HG03442 (cell line): ENCODE measurements around the gene GTF2A1L.
"Not testable (repeated sequence)": the region's sequence is repeated elsewhere in the genome, so short reads cannot be mapped to it uniquely, and the experiment has no call there.

Experiments
- ATAC-seq: cut with Tn5 transposase; IDR thresholded peaks from one replicate; pipeline ENCODE4 v1.9.1; 2021; ENCODE audit warnings: mild to moderate bottlenecking, moderate library complexity; ENCODE audit not compliant: unreplicated experiment

GTF2A1L gene, protein sequence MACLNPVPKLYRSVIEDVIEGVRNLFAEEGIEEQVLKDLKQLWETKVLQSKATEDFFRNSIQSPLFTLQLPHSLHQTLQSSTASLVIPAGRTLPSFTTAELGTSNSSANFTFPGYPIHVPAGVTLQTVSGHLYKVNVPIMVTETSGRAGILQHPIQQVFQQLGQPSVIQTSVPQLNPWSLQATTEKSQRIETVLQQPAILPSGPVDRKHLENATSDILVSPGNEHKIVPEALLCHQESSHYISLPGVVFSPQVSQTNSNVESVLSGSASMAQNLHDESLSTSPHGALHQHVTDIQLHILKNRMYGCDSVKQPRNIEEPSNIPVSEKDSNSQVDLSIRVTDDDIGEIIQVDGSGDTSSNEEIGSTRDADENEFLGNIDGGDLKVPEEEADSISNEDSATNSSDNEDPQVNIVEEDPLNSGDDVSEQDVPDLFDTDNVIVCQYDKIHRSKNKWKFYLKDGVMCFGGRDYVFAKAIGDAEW

DNA sequence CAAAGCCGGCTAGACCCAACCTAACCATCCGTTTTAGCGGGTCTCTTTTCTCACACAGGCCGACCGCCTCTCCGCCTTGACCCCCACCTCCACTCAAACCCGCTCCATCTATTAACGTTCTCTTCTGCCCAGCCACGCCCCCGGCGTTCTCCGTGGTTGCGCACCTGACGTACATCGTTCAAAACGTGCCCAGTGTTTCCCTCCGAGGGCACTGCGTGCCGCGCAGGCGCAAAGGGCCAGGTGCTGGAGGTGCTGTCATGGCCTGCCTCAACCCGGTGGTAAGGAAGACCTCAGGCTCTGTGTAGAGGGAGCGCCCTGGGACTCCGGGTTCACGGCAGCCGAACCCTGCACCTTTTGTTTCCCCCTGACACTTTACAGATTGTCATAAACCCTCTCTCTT lies at the start of gene GTF2A1L:
TSS of gene GTF2A1L (plus strand) at position 239 of the 400 bp plus-strand sequence. CDS start at position 258, 19 bp downstream.
- no peak for ATAC-seq

DNA sequence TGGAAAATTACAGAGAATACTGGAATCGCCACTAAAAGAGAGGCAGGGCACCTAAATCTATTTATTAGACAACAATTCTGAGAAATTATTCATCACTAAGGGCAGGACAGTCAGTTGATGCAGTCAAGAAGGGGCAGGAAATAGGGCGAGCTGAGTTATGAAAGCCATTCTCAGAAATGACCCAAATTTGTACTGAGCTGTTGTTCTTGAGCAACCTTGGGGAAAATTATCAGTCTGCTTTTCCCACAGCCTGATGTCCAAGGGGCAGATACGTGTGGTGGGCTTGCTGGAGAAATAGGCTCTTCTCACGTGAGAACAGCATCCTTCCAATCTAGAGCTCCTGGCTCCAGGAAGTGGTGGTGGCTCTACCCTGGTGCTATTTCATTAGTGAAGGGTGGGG lies 49.1 kb upstream of the GTF2A1L start:
- no peak for ATAC-seq

DNA sequence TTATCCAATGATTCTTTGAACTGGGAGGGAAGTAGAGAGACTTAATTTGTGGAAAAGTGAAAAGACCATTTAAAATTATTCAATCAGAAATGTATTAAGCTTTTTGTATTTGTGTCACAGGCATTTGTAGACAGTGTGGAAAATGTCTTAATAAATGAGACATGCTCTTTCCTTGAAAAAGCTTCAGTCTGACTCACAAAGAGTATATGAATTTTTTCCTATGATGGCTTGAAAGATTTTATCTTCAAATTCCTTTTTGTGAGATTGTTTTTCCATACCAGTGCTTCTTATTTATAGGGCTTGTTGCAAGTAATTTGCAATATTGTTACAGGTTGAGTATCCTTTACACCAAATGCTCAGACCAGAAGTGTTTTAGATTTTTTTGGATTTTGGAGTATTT lies 48.2 kb upstream of the GTF2A1L start:
- no peak for ATAC-seq

DNA sequence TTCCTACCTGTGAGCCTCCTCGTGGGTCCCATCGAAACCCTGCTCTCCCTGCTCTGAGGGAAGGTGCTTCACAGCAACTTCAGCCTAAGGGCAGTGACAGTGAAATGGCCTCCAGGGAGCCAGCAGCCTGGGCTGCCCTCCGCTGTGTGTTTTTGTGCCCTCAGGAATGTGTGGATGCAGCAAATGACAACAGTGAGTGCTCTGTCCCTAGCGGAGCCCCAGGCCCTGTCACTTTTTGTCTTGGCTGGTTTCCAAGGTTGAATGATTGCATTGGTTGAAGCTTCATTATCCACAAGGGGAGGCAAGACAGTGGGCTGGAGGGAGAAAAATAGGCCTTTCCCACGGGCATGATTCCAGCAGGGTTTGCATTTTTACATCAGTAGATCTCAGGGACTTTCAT lies 44.8 kb upstream of the GTF2A1L start:
- ATAC-seq, result no peak

DNA sequence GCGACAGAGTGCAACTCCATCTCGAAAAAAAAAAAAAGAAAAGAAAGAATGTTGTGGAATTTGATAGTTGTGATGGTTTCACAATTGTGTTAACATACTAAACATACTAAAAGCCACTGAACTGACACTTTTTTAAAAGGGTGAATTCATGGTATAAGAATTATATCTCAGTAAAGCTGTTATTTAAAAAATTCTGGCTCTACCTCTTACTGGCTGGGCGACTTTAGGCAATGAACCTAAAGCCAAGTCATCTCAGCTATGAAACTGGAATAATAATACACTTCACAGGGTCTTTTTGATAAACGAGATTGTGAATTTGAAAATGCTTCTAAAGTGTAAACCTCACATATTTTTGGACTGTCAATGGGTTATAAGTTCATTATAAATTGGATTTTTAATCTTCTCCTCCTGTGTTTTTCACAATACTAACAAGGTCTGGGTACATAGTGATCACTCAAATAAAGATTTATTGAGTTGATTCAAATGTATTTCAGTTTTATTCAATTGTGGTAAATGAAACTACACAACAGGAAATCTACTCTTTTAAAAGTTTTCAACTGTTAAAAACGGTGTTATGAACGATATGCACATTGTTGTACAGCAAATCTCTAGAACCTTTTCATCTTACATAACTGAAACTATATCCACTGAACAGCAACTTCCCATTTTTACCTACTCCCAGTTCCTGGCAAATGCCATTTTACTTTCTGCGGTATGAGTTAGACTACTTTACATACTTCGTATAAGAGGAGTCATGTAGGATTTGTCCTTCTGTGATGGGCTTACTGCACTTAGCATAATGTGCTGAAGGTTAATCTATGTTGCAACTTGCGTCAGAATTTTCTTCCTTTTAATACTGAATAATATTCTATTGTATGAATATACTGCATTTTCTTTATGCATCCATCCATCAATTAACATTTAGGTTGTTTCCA lies 43.0 kb upstream of the GTF2A1L start:
- no peak for ATAC-seq

DNA sequence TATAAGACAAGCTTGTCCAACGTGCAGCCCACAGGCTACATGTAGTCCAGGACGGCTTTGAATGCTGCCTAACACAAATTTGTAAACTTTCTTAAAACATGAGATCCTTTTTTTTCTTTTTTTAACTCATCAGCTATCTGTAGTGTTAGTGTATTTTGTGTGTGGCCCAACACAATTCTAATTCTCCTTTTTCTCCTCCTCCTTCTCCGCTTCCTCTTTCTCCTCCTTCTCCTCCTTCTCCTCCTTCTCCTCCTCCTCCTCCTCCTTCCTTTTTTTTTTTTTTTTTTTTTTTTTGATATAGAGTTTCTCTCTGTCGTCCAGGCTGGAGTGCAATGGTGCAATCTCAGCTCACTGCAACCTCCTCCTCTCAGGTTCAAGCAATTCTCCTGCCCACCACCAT lies 39.3 kb upstream of the GTF2A1L start:
- ATAC-seq, result no peak

DNA sequence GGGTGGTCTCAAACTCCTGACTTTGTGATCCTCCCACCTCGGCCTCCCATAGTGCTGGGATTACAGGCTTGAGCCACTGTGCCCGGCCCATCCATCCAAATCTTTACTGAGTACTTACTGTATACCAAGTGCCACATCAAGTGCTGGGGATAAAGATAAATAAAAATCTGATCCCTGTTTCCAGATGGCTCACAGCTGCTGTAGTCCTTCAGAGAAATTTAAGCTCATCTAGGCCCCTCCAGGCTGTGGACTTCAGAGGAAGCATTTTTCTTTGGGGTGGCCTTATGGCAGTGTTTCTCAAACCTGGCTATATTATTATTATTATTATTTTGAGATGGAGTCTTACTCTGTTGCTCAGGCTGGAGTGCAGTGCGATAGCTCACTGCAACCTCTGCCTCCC lies 33.7 kb upstream of the GTF2A1L start:
- ATAC-seq, result no peak

DNA sequence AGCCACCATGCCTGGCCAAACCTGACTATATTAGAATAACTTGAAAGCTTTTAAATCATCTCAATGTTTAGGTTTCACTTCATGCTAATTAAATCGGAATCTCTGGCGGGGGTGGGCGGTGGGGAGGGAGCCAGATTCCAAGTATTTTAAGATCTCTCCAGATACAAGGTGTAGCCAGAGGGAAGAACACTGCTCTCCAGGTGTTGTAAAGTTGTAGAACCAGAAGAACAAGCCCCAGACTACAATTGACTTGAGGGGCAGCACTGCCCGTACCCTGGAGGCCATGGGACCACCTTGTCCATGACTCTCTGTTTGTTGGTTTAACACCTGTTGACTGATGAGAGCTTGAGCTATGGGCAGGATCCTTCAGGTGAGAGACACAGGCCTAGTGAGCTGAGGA lies 33.1 kb upstream of the GTF2A1L start:
- no peak for ATAC-seq

DNA sequence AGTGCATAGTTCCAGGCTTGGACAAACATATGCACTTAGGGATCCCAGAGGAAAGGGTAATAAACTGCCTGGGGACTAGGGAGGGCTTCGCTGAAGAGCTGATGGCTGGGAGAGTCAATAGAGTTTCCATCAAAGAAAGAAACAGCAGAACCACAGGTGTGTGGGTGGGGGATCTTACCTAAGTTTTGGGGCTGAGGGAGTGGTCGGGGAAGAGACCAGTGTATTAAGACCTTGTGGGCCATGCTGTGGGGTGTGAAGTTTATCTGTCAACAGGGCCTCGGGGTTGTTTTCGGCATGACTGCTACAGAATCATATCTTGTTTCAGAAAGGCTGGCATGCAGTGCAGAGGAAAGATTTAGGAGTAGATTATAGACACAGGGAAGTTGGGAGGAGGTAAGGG lies 31.2 kb upstream of the GTF2A1L start:
- no peak for ATAC-seq

DNA sequence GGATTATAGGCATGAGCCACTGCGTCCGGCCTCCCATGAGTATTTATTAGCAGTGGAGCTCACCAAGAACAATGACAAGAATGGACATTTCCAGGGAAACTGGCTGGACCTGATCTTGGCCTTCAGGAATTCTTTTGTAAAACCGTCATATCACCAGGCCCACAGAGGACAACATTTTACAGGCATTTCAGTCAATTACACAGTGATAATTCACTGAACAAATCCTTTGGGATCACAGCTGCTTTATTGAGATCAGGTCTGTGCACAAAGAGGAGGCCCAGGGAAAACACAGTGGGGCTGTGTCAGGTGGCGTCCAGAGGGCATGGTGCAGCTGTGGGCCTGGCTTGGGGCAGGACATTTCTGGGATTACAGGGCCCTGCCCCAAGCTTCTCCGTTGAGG lies 30.1 kb upstream of the GTF2A1L start:
- no peak for ATAC-seq

DNA sequence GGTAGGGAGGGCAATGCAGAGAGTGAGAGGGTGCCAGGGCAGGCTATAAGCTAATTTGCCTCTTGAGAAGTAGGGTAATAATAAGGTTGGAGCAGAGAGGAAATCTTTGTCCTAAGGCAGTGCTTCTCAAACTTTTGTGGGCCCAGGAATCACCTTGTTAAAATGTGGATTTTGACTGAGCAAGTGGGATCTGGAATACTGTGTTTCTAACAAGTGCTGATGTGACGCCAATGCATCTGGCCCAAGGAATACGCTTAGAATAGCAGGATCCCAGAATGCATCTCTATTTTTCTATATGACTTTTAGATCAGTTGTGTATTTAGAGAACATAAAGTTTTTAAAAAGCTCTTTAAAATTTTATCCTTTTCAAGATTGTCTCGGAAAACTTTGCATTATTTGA lies 29.7 kb upstream of the GTF2A1L start:
- no peak for ATAC-seq

DNA sequence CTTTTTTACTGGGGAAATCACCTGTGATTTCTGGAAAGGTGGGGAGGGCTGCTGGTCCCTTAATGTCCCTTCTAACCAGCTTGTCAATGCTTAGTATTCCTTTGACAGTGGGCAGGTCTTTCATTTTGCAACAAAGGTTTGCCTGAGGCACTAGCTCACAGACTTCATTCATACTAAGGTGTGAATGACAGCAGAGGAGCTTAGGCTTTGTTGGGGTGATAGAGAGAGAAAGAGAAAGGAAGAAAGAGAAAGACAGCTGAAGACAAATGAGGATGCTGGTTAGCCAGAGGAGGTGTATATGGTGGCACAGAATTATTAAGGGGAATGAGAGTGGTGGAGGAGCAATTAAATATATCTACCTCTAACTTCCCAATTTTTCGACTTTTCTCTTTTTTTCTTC lies 28.9 kb upstream of the GTF2A1L start:
- no peak for ATAC-seq

DNA sequence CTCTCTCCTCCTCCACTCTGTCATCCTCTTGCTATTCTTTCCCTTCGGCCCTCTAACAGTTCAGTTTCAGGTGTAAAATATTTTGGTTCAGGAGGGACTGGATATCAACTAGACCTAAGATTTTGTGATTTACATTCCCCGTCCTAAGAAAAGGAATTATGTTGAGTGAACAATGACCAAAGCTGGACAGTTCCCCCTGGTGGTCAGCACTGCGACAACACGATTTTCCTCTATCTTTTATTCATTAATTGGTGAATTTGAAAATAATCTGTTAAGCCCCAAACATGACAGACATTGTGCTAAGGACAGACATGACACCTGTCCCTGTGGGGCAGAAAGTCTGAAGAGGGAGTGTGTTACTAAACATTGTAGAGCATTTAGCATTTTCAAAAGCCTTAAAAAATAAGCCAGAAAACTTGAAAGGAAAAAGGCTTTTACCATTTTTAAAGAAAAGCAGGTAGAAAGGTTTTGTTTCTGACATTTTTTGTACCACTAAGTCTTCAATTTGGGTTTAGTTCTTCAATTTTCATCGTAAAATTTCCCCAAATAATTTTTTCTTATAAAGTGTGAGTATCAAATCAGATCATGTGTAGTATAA lies 28.4 kb upstream of the GTF2A1L start:
- ATAC-seq, result no peak

DNA sequence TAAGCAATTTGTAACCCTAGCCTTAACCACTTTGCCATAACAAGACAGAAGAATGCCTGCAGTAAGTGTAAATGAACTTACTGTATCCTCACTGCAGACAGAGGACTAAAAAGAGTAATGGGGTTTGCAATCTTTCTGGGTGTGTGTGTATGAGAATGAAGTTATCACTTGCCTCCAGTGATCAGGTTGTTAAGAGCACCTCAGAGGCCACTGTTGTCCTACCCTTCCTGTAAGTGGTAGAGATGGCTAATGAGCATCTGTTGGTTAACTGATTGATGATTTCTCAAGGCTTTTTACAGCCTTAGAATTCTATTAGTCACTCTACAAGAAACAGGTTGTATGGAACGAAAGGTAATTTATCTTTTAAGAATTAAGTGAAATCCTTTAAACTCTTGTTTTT lies 27.6 kb upstream of the GTF2A1L start:
- no peak for ATAC-seq

DNA sequence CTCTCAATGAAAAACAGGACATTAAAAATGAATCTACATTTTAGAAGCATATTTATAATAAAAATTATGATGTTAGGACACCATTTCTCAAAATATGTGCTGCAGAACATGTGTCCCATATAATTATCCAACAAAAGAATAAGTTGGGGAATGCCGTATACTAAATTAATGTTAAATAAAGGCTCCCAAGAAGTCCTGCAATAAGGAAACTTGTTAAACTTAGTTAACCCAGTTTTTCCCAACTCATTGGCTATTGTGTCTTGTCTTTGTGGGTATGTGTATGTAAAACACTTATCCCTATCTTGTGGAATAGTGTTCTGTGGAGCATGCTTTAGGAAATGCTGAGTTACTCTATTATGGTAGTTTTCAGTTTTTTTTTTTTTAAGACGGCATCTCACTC lies 25.6 kb upstream of the GTF2A1L start:
- no peak for ATAC-seq

DNA sequence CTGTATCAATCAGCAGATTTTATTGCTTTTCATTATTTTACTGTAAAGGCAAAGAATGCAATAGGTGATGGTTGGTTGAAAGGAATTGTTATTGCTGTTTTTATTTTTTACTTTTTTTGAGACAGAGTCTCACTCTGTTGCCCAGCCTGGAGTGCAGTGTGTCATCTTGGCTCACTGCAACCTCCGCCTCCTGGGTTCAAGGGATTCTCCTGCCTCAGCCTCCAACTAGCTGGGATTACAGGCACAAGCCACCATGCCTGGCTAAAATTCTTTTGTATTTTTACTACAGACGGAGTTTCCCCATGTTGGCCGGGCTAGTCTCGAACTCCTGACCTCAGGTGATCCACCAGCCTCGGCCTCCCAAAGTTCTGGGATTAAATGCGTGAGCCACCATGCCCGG lies 20.9 kb upstream of the GTF2A1L start:
- not testable (repeated sequence) for ATAC-seq

DNA sequence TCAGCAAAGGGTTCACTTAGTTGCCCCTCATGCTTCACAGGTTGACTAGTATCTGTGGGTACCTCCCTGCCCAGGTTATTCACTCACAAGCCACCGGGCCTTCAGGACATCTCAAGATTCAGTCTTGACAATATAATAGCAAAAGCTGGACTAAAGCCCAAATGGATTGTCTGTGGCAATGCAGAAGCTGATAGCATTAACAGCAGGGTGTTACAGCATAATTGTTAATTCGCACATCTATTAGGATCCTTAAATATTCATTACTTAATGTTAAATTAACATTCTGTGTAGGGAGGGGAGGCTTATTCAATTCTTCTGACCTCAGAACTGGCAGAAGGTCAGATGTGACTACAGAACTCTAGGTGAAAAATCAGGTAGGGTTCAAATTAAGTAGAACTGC lies 20.2 kb upstream of the GTF2A1L start:
- ATAC-seq, result no peak

DNA sequence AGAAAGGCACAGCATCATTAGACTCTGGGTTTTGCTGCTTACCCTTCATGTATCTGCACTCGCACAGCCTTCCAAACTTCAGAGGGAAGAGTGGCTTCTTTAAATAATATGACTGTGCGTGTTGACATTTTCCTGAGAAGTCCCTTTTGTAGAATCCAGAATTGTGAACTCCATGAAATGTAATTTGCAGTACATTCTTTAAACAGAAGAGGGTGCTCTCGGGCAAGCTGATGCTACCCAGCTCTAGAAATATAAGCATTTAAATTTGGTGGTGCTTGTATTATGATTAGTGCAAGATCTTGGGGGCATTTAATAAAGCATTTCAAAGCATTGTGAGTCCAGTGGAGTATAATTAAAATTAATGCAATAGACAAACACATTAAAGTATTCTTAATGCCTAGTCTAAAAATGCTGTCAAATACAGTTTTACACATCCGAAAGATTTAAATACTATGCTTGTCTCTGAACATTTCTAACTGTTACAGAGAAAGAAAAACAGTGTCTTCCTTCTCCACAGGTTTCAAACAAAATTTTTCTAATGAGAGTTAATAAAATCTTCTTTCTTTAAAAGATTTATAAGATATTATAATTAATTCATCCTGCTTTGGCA lies 17.3 kb upstream of the GTF2A1L start:
- ATAC-seq, result peak; percentile 60

DNA sequence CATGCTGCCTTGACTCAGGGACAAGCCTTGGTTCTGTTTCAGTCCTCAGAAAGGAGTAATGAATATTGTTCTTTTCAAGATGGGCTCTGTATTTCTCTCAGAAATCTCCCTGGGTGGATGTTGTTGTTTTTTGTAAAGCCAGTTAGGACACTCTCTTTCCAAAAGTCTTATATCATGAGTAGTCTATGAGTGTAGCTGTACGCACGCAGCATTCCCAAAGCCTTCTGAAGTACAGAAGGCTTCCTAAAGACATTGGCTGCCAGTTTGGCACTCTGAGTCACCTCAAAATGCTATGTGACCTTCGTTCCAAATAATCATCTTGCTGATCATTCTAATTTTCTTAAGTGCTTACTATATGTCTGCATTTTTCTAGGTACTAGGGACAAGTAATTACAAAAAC lies 16.7 kb upstream of the GTF2A1L start:
- no peak for ATAC-seq

DNA sequence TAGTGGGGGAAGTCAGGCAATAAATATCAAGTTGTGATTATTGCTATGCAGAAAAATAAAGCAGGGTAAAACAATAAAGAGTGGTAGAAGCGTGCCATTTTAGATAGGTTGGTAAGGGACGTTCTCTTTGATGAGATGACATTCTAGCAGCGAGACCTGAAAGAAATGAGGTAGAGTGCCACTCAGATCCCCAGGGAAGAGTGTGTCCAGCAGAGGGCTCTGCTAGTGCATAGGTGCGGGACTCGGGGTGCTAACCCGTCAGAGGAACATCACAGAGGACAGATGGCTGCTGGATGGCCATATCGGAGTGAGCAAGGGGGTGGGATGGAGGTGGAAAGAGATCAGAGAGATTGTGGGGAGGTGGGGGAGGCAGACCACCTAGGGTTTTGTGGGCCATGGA lies 16.3 kb upstream of the GTF2A1L start:
- ATAC-seq, result peak; percentile 50
